SU-DHL-6 (cell line): ENCODE data around the gene TBC1D22A.

Experiments used
- CTCF ChIP-seq: fragments of 200-600 bp; sonication (generic); IDR thresholded peaks from one replicate; pipeline ENCODE4 v1.5.1; 2017; ENCODE audit warnings: antibody characterized with exemption, mild to moderate bottlenecking, low read length, moderate library complexity; ENCODE audit not compliant: insufficient read depth, poor library complexity, severe bottlenecking
- EZH2phosphoT487 ChIP-seq: fragments of 200-600 bp; sonication (generic), shearing (Covaris generic); conservative IDR thresholded peaks from 2 replicates; pipeline ENCODE4 v1.6.1; 2018; ENCODE audit warnings: mild to moderate bottlenecking, antibody characterized with exemption, low read length, moderate library complexity, mixed read lengths

GRCh38 chr22:46947516-46948257, 185.2 kb downstream of the TBC1D22A start:
- TF ChIP-seq CTCF = no peak
- TF ChIP-seq EZH2phosphoT487 = no peak
